NCI-H1417 treated with DMSO at 0.1 percent for 48 hours (cell line): ENCODE data around the gene PRSS56.

Source experiments
- DNase-seq: peaks from one replicate; lab custom pipeline; 2025; lab: John Stamatoyannopoulos, UW

Gene PRSS56

DNA sequence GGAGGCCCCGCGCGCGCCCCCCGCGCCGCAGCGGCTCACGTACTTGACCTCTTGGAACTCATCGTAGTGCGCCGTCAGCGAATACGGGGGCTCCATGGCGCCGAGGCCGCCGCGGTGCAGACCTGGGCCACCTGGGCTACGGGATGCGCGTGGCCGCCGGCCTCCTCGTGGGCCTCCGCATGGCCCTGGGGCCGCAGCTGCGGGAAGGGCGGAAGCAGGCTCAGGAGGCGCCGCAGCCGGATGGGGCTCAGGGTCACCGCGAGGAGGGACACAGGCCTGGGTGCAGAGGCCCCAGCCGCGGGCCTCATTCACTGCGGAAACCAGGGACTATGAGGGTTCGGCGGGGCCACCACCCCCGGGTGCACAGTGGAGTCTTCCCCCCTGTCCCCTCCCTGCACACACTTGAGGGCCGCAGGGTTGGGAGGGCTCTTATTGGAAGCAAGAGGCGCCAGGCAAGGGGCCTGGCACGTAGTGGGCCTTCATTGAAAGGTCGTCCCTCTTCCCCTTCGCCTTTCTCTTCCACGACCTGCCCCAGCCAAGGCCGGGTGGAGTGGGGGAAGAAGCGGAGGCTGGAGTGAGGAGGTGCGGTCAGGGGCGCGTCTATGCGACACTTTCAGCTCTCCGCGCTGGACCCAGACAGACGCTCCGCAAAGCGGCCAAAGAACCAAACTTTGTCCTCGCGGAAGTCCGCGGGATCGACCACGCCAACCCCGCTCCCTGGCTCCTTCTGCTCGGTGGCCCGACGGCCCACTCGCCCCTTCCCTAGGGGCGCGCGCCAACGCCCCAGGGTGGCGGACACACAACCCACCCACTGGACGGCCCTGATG, 33.4 kb upstream of the PRSS56 start:
- no peak for DNase-seq

DNA sequence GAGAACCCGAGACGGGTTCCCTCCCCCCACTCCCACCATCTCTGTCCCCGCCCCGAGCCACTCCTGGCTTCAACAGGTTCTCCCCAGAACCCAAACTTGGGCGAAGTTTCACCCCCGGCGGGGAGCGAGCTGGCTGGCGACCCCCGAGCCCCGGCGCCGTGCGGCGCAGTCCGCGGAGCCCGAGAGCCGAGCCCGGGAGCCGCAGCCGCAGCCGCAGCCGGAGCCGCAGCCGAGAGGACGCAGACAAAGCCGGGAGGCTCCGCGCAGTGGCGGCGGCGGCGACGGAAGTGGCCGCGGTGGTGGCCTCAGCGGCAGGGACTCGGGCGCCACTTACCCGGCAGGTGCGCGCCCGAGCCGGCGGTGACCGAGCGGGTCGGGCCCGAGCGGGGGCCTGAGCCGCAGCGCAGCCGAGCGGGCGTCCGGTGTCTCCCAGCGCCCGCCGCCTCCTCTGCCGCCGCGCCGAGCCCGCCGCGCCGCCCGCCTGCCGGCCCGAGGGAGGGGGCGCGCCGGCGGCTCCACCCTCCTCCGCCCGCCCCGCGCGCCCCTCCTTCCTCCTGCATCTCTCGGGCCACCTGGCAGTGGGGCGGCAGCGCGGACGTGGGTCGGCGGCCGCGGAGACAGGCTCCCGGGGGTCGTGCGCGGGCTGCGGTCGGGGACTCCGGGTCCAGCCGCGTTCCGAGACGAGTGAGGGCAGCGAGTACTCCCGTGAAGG, 32.6 kb upstream of the PRSS56 start, which contains the start of gene ECEL1:
Gene ECEL1, minus strand, starts transcription at position 450 of the 712 bp plus-strand sequence. CDS start 1,181 bp downstream, outside the sequence.
- no peak for DNase-seq

DNA sequence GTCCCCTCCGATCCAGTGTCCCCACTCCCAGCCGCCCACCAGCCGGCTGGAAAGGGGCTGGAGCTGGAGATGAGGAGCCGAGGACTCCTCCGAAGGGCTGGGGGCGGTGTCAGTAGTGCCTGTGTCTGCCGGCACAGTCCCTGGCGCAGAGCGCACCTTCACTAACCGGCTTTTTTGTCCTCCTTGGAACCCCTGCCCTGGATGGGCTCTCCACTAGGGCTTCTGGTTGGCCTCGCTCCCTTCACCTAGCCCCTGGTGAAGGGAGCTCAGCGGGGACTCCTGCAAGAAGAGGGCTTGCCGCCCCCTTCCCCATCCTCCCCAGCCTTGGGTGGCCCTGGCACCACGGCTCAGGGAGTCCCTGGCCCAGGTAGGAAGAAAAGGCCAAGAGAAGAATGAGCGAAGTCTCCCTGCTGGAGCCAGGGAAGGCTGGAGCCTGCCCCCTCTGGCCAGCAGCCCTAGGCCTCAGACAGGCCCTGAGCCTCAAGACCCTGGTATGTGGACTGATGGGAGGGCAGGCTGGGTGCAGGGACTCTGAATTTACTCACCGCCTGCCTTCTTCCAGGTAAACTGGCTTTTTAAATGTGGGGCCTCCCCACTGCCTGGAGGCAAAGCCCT, 32.0 kb upstream of the PRSS56 start:
- no peak for DNase-seq

DNA sequence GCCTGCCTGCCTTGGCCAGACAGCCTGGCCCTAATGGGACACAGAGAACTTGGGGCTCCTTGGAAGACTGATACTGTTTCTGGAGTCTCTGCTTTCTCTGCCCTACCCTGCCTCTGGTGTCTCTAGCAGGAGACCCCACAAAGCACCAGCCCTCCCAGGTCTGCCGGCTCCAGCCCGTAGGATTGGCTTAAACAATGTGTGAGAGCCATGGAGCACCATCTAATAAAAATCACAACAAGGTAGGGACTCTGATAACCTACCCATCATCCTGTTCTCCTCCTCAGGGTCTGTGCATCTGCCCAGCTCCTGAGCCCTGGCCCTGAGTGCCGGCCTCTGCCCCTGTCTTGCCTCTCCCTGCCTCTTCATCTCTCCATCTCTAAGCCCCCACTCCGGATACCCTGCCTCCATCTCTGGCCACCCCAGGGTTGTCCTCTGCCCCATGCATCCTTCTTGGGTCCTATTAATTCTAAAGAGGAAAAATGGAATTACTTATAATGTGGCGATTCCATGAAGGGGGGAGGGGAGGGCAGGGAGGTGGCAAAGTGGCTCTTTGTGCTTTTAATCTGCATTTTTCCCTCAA, 31.4 kb upstream of the PRSS56 start:
- no peak for DNase-seq

GRCh38 chr2:232489516-232490220, 30.5 kb upstream of the PRSS56 start:
- DNase-seq = no peak

- DNase-seq = no peak
Measured at GRCh38 chr2:232490221-232491138, 29.7 kb upstream of the PRSS56 start.

DNA sequence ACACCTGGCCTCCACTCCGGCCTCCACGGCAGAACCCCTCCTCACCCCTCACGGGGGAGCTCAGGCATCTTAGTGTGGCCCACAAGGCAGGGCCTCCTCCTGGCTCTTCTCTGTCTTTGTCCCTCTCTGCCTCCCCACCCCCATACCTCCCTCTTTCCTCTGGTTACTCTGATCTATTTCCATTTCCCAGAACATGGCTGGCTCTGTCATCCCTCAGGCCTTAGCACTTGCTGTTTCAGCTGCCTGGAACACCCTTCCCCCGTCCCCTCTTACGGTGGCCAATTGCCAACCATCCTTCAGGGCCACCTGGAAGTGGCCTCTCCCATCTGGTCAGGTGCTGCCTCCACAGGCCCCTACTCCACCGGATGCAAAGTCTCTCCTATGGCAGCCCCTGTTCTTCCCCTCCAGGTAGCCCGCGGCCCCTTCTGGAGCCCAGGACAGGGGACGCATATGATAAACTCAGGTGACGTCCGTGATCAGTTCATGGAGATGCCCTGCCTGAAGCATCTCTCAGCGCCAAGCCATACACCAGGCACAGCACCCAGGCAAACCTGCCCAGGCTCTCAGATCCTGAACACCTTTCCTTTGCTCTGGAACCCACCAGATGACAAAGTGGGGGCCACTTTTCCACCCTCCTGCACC, 28.9 kb upstream of the PRSS56 start:
- no peak for DNase-seq

DNA sequence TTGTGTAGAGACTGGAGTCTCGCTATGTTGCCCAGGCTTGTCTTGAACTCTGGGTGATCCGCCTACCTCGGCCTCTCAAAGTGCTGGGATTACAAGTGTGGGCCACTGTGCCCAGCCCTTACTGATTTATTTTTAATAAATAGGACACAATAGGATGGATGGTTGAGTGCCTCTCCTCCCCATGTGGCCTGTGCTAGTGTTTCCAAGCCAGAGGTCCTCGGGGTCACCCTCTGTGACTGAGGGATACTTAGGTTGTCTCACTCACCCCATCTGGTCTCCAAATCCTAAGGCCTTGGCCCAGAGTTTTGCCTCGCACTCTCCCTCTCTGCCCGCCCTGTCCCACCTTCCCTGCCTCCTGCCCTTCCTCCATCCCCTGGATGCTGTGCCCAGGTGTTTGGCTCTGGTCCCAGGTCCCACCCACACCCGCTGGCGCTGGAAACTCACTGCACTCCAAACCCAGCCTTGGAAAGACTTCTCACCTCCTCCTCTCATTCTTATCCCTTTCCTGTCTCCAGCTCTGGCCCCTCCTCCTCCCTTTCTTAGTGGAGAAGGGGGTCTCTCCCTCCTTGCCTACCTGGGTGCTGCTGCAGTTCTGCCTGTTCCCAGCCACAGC, 27.8 kb upstream of the PRSS56 start:
- no peak for DNase-seq

- DNase-seq = no peak
Measured at GRCh38 chr2:232492963-232493700, 27.1 kb upstream of the PRSS56 start.

DNA sequence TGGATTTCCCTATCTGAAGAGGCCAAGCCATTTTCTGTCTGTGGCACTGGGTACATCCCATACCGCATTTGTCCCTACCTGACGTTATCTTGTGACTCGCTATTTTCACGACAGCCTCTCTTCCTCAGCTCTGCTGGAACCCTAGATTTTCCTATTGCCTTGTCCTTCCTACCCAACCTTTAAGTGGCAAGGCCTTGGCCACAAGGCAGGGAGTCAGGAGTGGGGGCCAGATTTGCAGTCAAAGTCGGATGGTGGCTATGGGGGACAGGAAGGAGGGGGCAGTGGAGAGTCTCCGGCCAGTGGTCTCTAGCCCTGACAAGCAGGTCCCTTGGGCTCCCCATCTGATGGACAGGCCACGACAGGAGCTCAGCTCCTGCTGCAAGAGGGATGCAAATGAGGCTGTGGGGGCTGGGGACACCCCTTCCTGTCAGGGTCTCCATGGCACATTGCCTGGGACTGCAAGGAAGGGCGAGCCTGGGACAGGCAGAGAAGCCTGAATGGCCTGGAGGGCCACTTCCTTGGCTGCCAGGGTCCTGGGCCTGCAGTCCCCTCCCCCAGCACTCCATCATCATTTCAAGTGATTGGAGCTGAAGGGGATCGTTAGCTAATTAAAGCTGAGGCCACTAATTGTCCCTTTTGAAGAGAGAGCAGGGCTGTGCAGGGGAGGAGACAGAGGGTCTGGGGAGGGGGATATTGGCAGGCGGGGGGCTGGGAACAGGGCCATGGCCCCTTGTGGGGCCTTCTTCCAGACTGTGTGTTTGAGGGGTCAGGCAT, 26.3 kb upstream of the PRSS56 start:
- no peak for DNase-seq

DNA sequence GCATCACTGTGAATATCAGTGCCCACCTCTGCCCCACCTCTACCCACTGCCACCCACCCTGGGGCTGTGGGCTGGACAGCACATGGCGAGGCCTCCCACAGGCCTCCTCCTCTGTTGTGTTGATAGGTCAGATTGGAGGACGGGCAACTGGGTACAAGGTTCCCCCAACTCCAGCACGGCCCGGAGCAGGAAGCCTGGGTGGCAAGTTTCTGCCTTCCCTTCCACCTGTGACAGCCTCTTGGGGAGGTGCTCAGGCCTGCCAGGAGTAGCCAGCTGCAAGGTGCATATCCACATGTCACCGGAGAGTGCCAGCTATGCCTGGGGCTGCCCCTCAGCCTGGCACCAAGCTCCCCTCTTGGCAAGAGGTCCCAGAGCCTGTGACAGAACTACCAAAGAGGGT, 25.6 kb upstream of the PRSS56 start:
- no peak for DNase-seq

- DNase-seq = no peak
Measured at GRCh38 chr2:232495292-232495691, 24.9 kb upstream of the PRSS56 start.

- no peak for DNase-seq
Measured at GRCh38 chr2:232496501-232497270, 23.5 kb upstream of the PRSS56 start.

DNA sequence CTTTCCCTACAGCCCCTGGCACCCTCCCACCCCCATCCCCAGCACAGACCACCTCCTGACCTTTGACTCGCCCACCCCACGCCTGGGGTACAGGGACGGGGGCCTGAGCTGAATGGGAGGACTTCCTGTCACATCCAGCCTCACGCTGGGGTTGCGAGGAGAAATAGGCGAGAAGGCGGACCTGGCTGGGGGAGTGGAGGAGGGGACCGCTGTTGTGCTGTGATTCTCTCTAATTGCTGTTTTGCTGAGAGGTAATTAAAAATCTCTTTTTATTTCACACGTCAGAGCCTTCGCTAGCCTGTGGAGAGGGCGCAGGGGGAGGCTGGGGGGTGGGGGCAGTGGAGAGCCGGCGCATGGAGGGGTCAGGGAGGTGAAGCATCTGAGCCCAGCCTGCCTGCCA, 22.8 kb upstream of the PRSS56 start:
- DNase-seq = peak; percentile 43

DNA sequence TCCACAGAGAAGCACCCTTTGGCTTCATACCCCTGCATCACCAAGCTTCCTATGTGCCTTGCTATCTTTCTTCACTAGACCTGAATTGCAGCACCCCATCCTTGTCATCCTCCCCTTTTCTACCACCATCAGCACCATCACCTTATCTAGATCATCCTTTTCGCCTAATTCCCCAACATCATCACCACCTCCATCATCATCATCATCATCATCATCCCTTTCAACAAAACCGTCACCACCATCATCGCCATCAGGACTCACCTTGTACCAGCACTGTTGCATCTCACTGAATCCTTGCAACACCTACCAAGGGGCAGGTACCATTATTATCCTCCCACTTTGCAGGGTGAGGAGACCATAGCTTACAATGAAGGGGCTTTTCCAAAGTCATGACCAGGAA, 21.7 kb upstream of the PRSS56 start:
- no peak for DNase-seq

GRCh38 chr2:232501331-232501771, 18.8 kb upstream of the PRSS56 start:
- DNase-seq = no peak

DNA sequence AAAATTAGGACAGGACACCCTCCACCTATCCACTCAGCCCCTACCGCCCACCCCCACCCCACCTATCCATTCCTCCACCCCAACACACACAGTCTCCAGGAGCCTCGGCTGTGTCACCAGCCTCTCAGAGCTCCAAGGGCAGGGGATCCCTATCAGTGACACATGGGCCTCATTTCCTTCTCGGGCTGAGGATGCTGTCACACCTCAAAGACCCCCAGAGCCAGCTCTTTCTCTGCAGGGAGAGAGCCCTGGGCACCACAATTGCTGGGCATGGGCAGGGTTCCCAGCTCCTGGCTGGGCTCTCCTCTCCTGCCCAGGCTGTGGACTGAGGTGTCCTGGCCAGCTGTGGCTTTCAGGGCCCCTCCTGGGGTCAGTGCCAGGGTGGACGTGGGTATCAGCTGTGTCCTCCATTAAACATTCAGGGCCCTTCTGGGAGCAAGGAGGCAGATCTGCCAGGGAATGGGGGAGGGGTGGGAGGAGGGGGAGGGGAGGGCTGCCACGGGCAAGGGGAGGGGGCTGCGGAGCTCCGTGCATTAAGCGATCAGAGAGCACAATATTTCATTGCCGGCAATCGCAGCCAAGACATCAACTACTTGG, 18.3 kb upstream of the PRSS56 start:
- DNase-seq = no peak
